HG03575 (cell line): Measurements from ENCODE around the gene SHC2.
"Not testable (repeated sequence)": the region's sequence is repeated elsewhere in the genome, so short reads cannot be mapped to it uniquely, and the experiment has no call there.

ENCODE experiments used
- ATAC-seq: cut with Tn5 transposase; IDR thresholded peaks from one replicate; pipeline ENCODE4 v1.9.1; 2021; ENCODE audit not compliant: unreplicated experiment, insufficient number of reproducible peaks, low FRiP score; ENCODE audit errors: extremely low read depth

Gene SHC2

GRCh38 chr19:401866-402511 is 58.8 kb downstream of the SHC2 start:
- ATAC-seq: no peak

GRCh38 chr19:400976-401865 is 59.6 kb downstream of the SHC2 start:
- no peak for ATAC-seq

GRCh38 chr19:399370-399769 is 61.5 kb downstream of the SHC2 start:
- no peak for ATAC-seq

GRCh38 chr19:398719-399118 is 62.1 kb downstream of the SHC2 start:
- ATAC-seq: no peak

- no peak for ATAC-seq
Measured at GRCh38 chr19:397941-398706, 62.7 kb downstream of the SHC2 start.

- ATAC-seq: no peak
Measured at GRCh38 chr19:397321-397720, 63.5 kb downstream of the SHC2 start.

GRCh38 chr19:395467-395866 is 65.4 kb downstream of the SHC2 start:
- ATAC-seq: no peak

GRCh38 chr19:394857-395256 is 66.0 kb downstream of the SHC2 start:
- not testable (repeated sequence) for ATAC-seq

GRCh38 chr19:393560-393959 is 67.3 kb downstream of the SHC2 start:
- ATAC-seq: not testable (repeated sequence)

- no peak for ATAC-seq
Measured at GRCh38 chr19:392375-392970, 68.4 kb downstream of the SHC2 start.

GRCh38 chr19:391726-392374 is 69.0 kb downstream of the SHC2 start:
- ATAC-seq: no peak

- no peak for ATAC-seq
Measured at GRCh38 chr19:391207-391557, 69.7 kb downstream of the SHC2 start.

- ATAC-seq: no peak
Measured at GRCh38 chr19:390386-391206, 70.2 kb downstream of the SHC2 start.

GRCh38 chr19:389935-390289 is 70.9 kb downstream of the SHC2 start:
- ATAC-seq: no peak

GRCh38 chr19:389255-389934 is 71.4 kb downstream of the SHC2 start:
- ATAC-seq: no peak

- no peak for ATAC-seq
Measured at GRCh38 chr19:388691-389090, 72.1 kb downstream of the SHC2 start.

- no peak for ATAC-seq
Measured at GRCh38 chr19:387777-388176, 73.1 kb downstream of the SHC2 start.
